ENCODE data around the gene TMEM25. TPM values are rescaled to one million over a fixed set of nuclear protein-coding genes. Genes with fewer than 3 reads are reported as not detected.

The TMEM25 gene
- total and polyA plus RNA-seq, 2 of the 13 experiments (the other 11 are each of a cell fraction or from before 2014, with no cell fraction given) = 7.5 to 17.2 TPM

DNA sequence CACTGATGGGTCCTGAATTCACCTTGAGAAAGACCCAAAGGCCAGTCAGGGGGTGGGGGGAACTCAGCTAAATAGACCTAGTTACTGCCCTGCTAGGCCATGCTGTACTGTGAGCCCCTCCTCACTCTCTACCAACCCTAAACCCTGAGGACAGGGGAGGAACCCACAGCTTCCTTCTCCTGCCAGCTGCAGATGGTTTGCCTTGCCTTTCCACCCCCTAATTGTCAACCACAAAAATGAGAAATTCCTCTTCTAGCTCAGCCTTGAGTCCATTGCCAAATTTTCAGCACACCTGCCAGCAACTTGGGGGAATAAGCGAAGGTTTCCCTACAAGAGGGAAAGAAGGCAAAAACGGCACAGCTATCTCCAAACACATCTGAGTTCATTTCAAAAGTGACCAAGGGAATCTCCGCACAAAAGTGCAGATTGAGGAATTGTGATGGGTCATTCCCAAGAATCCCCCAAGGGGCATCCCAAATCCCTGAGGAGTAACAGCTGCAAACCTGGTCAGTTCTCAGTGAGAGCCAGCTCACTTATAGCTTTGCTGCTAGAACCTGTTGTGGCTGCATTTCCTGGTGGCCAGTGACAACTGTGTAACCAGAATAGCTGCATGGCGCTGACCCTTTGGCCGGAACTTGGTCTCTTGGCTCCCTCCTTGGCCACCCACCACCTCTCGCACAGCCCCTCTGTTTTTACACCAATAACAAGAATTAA is 6.1 kb upstream of the TMEM25 start (continued):
- no peak for TF ChIP-seq ZNF205 (CRISPR knock-in tag; IDR thresholded peaks at IDR 0.05)
- TF ChIP-seq, protein P1, sequence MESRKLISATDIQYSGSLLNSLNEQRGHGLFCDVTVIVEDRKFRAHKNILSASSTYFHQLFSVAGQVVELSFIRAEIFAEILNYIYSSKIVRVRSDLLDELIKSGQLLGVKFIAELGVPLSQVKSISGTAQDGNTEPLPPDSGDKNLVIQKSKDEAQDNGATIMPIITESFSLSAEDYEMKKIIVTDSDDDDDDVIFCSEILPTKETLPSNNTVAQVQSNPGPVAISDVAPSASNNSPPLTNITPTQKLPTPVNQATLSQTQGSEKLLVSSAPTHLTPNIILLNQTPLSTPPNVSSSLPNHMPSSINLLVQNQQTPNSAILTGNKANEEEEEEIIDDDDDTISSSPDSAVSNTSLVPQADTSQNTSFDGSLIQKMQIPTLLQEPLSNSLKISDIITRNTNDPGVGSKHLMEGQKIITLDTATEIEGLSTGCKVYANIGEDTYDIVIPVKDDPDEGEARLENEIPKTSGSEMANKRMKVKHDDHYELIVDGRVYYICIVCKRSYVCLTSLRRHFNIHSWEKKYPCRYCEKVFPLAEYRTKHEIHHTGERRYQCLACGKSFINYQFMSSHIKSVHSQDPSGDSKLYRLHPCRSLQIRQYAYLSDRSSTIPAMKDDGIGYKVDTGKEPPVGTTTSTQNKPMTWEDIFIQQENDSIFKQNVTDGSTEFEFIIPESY (CRISPR knock-in tag; IDR thresholded peaks at IDR 0.05) = no peak

DNA sequence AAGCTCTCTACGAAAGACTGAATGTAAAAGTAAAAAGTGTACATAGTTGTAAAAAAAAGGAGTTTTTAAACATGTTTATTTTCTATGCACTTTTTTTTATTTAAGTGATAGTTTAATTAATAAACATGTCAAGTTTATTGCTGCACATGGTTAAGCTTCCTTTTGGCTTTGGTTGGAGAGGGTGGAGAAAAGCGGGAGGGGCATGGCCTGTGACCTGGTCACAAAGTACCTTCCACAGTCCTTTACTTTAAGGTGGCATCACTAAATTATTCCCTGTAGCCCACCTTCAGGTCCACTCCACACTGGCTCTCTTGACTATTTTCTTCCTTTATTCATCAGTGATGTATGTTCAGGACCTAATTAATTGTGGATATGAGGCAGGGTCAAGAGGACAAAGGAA is 4.3 kb upstream of the TMEM25 start:
- Histone ChIP-seq H3K79me2 (ENCODE audit: insufficient read depth, low read length) (no peaks in the 10 kb centered on the region), H4K20me1 (ENCODE audit: insufficient read depth, low read length) (no peaks in the 10 kb centered on the region), H3K9me3 (ENCODE audit: low read length) (no peaks in the 10 kb centered on the region), H3K27me3 (ENCODE audit: control insufficient read depth in 1 of 2, insufficient read depth in 2 of 2, low read length in 2 of 2) (no peaks in the 10 kb centered on the region; a peak in 1 of 5 replicates), H3K36me3 (replicated peaks in 1 of 2; ENCODE audit: control insufficient read depth in 1 of 2, insufficient read depth in 2 of 2, low read length in 2 of 2) (peaks cover 12 to 16% of the 10 kb centered on the region in 2 experiments), H3K4me2 (ENCODE audit: low read depth, low read length) (no peak overlapping the region), H3K4me3 (replicated peaks in 1 of 3; ENCODE audit: insufficient read depth in 1 of 3, low read depth in 2 of 3, low read length in 3 of 3) (no peak overlapping the region), H3K4me1 (ENCODE audit: insufficient read depth, low read length) (peaks cover 33% of the 10 kb centered on the region), H2AFZ (ENCODE audit: low read length) (no peak overlapping the region), H3K27ac (ENCODE audit: extremely low read length, insufficient read depth, low read length) (no peak overlapping the region), H3K9ac (ENCODE audit: insufficient read depth, low read depth, low read length) (no peak overlapping the region)
- in situ Hi-C loops (cut with HindIII; ENCODE audit: extremely low pct_ligation_motif_present, low pct_unique_long_range_greater_than_20kb) (no loop called here), intact Hi-C loops (cut with micrococcal nuclease; ENCODE audit: unreplicated experiment) (no loop called here)
- WGBS (ENCODE audit: low lambda C conversion rate) = 85% methylated on average over 2 of the region's 2 CpGs
- POLR2A ChIA-PET = no interaction called here
- ATAC-seq (no peak), DNase-seq (ENCODE audit: low spot score) (no peak), FAIRE-seq (peak; percentile 15)
- CTCF ChIA-PET (ENCODE audit: low intra/inter-chr PET ratio, low total read pairs) = no interaction called here
- no TSS peak for BruUV-seq (replicated peaks)
- TF ChIP-seq MED13 (CRISPR knock-in tag; IDR thresholded peaks at IDR 0.05) (no peak), ZFY (CRISPR knock-in tag; IDR thresholded peaks at IDR 0.05) (no peak), TARDBP (CRISPR knock-in tag; IDR thresholded peaks at IDR 0.05) (no peak), SIX1 (CRISPR knock-in tag; IDR thresholded peaks at IDR 0.05; ENCODE audit: borderline replicate concordance) (no peak), SIN3B (IDR thresholded peaks at IDR 0.05; ENCODE audit: low read length) (no peak), REPIN1 (CRISPR knock-in tag; IDR thresholded peaks at IDR 0.05; ENCODE audit: borderline replicate concordance, low read depth) (no peak), ZNF543 (CRISPR knock-in tag; IDR thresholded peaks at IDR 0.05) (no peak), ZNF567 (CRISPR knock-in tag; IDR thresholded peaks at IDR 0.05; ENCODE audit: borderline replicate concordance) (no peak), RAD51 (IDR thresholded peaks at IDR 0.05; ENCODE audit: borderline replicate concordance) (no peak)
- TF ChIP-seq, protein P2, sequence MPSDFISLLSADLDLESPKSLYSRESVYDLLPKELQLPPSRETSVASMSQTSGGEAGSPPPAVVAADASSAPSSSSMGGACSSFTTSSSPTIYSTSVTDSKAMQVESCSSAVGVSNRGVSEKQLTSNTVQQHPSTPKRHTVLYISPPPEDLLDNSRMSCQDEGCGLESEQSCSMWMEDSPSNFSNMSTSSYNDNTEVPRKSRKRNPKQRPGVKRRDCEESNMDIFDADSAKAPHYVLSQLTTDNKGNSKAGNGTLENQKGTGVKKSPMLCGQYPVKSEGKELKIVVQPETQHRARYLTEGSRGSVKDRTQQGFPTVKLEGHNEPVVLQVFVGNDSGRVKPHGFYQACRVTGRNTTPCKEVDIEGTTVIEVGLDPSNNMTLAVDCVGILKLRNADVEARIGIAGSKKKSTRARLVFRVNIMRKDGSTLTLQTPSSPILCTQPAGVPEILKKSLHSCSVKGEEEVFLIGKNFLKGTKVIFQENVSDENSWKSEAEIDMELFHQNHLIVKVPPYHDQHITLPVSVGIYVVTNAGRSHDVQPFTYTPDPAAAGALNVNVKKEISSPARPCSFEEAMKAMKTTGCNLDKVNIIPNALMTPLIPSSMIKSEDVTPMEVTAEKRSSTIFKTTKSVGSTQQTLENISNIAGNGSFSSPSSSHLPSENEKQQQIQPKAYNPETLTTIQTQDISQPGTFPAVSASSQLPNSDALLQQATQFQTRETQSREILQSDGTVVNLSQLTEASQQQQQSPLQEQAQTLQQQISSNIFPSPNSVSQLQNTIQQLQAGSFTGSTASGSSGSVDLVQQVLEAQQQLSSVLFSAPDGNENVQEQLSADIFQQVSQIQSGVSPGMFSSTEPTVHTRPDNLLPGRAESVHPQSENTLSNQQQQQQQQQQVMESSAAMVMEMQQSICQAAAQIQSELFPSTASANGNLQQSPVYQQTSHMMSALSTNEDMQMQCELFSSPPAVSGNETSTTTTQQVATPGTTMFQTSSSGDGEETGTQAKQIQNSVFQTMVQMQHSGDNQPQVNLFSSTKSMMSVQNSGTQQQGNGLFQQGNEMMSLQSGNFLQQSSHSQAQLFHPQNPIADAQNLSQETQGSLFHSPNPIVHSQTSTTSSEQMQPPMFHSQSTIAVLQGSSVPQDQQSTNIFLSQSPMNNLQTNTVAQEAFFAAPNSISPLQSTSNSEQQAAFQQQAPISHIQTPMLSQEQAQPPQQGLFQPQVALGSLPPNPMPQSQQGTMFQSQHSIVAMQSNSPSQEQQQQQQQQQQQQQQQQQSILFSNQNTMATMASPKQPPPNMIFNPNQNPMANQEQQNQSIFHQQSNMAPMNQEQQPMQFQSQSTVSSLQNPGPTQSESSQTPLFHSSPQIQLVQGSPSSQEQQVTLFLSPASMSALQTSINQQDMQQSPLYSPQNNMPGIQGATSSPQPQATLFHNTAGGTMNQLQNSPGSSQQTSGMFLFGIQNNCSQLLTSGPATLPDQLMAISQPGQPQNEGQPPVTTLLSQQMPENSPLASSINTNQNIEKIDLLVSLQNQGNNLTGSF (CRISPR knock-in tag; IDR thresholded peaks at IDR 0.05) = no peak
- TF ChIP-seq, protein P3, sequence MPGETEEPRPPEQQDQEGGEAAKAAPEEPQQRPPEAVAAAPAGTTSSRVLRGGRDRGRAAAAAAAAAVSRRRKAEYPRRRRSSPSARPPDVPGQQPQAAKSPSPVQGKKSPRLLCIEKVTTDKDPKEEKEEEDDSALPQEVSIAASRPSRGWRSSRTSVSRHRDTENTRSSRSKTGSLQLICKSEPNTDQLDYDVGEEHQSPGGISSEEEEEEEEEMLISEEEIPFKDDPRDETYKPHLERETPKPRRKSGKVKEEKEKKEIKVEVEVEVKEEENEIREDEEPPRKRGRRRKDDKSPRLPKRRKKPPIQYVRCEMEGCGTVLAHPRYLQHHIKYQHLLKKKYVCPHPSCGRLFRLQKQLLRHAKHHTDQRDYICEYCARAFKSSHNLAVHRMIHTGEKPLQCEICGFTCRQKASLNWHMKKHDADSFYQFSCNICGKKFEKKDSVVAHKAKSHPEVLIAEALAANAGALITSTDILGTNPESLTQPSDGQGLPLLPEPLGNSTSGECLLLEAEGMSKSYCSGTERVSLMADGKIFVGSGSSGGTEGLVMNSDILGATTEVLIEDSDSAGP (CRISPR knock-in tag; IDR thresholded peaks at IDR 0.05; ENCODE audit: borderline replicate concordance) = no peak

Measured in HepG2 (cell line).